ENCODE measurements around the gene MYOM3.

DNA sequence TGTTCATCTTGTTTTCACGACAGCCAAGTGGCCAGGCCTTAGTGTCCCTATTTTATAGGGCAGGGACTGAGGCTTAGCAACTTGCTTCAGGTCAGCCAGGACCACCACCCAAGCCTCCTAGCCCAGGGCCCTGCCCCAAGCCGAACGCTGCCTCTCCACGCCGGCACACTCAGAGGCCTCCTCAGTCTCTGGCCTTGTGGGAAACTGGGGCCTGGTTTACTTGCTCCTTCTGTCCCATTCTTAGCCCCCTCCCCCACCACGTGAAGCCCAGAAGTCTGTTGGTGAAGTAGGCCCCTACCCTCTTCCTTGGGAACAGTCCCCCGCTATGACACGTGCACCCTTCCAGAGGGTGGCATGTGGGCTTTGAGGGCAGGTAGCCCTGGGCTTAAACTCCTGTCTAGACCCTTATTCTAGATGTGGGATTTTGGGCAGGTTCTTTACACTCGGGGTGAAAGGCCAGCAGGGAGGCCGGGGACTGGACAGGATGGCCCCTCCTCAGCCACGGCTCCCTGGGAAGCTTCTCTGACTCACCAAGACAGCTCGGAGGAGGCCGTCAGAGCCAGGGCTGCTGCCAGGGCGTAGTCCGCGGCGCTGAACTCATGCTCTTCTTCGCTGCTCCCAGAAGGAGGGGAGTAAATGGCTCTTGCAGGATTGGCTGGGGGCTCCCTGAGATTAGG lies 4.3 kb downstream of the MYOM3 start:
- TF ChIP-seq, protein P1, sequence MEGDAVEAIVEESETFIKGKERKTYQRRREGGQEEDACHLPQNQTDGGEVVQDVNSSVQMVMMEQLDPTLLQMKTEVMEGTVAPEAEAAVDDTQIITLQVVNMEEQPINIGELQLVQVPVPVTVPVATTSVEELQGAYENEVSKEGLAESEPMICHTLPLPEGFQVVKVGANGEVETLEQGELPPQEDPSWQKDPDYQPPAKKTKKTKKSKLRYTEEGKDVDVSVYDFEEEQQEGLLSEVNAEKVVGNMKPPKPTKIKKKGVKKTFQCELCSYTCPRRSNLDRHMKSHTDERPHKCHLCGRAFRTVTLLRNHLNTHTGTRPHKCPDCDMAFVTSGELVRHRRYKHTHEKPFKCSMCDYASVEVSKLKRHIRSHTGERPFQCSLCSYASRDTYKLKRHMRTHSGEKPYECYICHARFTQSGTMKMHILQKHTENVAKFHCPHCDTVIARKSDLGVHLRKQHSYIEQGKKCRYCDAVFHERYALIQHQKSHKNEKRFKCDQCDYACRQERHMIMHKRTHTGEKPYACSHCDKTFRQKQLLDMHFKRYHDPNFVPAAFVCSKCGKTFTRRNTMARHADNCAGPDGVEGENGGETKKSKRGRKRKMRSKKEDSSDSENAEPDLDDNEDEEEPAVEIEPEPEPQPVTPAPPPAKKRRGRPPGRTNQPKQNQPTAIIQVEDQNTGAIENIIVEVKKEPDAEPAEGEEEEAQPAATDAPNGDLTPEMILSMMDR (IDR thresholded peaks at IDR 0.05): no peak
- no peak for TF ChIP-seq POLR2A (IDR thresholded peaks at IDR 0.05)

Data from body of pancreas (tissue), 4 donors.